ENCODE results near the gene UFSP1.

The UFSP1 gene

GRCh38 chr7:100886142-100886935 is 3.2 kb downstream of the UFSP1 start:
- H3K9me3 ChIP-seq (replicated peaks; ENCODE audit: low read length), result no peaks in the 10 kb centered on the region
- peaks cover 31% of the 10 kb centered on the region for H3K4me1 ChIP-seq (ENCODE audit: control insufficient read depth, insufficient read depth, low read length)
- H3K4me3 ChIP-seq (ENCODE audit: low read length), result no peak overlapping the region
- no peak overlapping the region for H3K9ac ChIP-seq (ENCODE audit: low read depth, low read length)
- H3K4me2 ChIP-seq (ENCODE audit: low read length), result no peak overlapping the region
- H3K36me3 ChIP-seq (ENCODE audit: insufficient read depth, low read length), result peaks cover 75% of the 10 kb centered on the region
- no peaks in the 10 kb centered on the region for H3K27me3 ChIP-seq (ENCODE audit: control insufficient read depth, insufficient read depth, low read length)

GRCh38 chr7:100885440-100886141 is 3.9 kb downstream of the UFSP1 start:
- no peaks in the 10 kb centered on the region for H3K9me3 ChIP-seq (replicated peaks; ENCODE audit: low read length)
- no peak overlapping the region for H3K9ac ChIP-seq (ENCODE audit: low read depth, low read length)
- no peaks in the 10 kb centered on the region for H3K27me3 ChIP-seq (ENCODE audit: control insufficient read depth, insufficient read depth, low read length)
- H3K4me1 ChIP-seq (ENCODE audit: control insufficient read depth, insufficient read depth, low read length), result peaks cover 28% of the 10 kb centered on the region
- H3K4me2 ChIP-seq (ENCODE audit: low read length), result no peak overlapping the region
- no peak overlapping the region for H3K4me3 ChIP-seq (ENCODE audit: low read length)
- peaks cover 80% of the 10 kb centered on the region for H3K36me3 ChIP-seq (ENCODE audit: insufficient read depth, low read length)

GRCh38 chr7:100884736-100885439 is 4.6 kb downstream of the UFSP1 start:
- H3K4me2 ChIP-seq (ENCODE audit: low read length), result no peak overlapping the region
- H3K9me3 ChIP-seq (replicated peaks; ENCODE audit: low read length), result no peaks in the 10 kb centered on the region
- peaks cover 22% of the 10 kb centered on the region for H3K4me1 ChIP-seq (ENCODE audit: control insufficient read depth, insufficient read depth, low read length)
- H3K4me3 ChIP-seq (ENCODE audit: low read length), result no peak overlapping the region
- no peak overlapping the region for H3K9ac ChIP-seq (ENCODE audit: low read depth, low read length)
- no peaks in the 10 kb centered on the region for H3K27me3 ChIP-seq (ENCODE audit: control insufficient read depth, insufficient read depth, low read length)
- H3K36me3 ChIP-seq (ENCODE audit: insufficient read depth, low read length), result peaks cover 85% of the 10 kb centered on the region

GRCh38 chr7:100882785-100883526 is 6.6 kb downstream of the UFSP1 start:
- Histone ChIP-seq H3K9ac (ENCODE audit: low read depth, low read length) (no peak overlapping the region), H3K4me2 (ENCODE audit: low read length) (no peak overlapping the region), H3K4me1 (ENCODE audit: control insufficient read depth, insufficient read depth, low read length) (peaks cover 13% of the 10 kb centered on the region), H3K27me3 (ENCODE audit: control insufficient read depth, insufficient read depth, low read length) (no peaks in the 10 kb centered on the region), H3K4me3 (ENCODE audit: low read length) (no peak overlapping the region), H3K9me3 (replicated peaks; ENCODE audit: low read length) (no peaks in the 10 kb centered on the region), H3K36me3 (ENCODE audit: insufficient read depth, low read length) (peaks cover 93% of the 10 kb centered on the region)

GRCh38 chr7:100882201-100882600 is 7.3 kb downstream of the UFSP1 start:
- Histone ChIP-seq H3K36me3 (ENCODE audit: insufficient read depth, low read length) (peaks cover 93% of the 10 kb centered on the region), H3K4me2 (ENCODE audit: low read length) (no peak overlapping the region), H3K4me1 (ENCODE audit: control insufficient read depth, insufficient read depth, low read length) (peaks cover 14% of the 10 kb centered on the region), H3K9ac (ENCODE audit: low read depth, low read length) (no peak overlapping the region), H3K4me3 (ENCODE audit: low read length) (no peak overlapping the region), H3K27me3 (ENCODE audit: control insufficient read depth, insufficient read depth, low read length) (no peaks in the 10 kb centered on the region), H3K9me3 (replicated peaks; ENCODE audit: low read length) (no peaks in the 10 kb centered on the region)

GRCh38 chr7:100881136-100881535 is 8.4 kb downstream of the UFSP1 start:
- peaks cover 23% of the 10 kb centered on the region for H3K4me1 ChIP-seq (ENCODE audit: control insufficient read depth, insufficient read depth, low read length)
- H3K4me2 ChIP-seq (ENCODE audit: low read length), result no peak overlapping the region
- H3K27me3 ChIP-seq (ENCODE audit: control insufficient read depth, insufficient read depth, low read length), result no peaks in the 10 kb centered on the region
- no peaks in the 10 kb centered on the region for H3K9me3 ChIP-seq (replicated peaks; ENCODE audit: low read length)
- H3K36me3 ChIP-seq (ENCODE audit: insufficient read depth, low read length), result peaks cover 91% of the 10 kb centered on the region
- no peak overlapping the region for H3K9ac ChIP-seq (ENCODE audit: low read depth, low read length)
- H3K4me3 ChIP-seq (ENCODE audit: low read length), result no peak overlapping the region

- H3K27me3 ChIP-seq (ENCODE audit: control insufficient read depth, insufficient read depth, low read length), result no peaks in the 10 kb centered on the region
- H3K4me1 ChIP-seq (ENCODE audit: control insufficient read depth, insufficient read depth, low read length), result peaks cover 23% of the 10 kb centered on the region
- no peak overlapping the region for H3K4me3 ChIP-seq (ENCODE audit: low read length)
- H3K4me2 ChIP-seq (ENCODE audit: low read length), result no peak overlapping the region
- peaks cover 87% of the 10 kb centered on the region for H3K36me3 ChIP-seq (ENCODE audit: insufficient read depth, low read length)
- H3K9me3 ChIP-seq (replicated peaks; ENCODE audit: low read length), result no peaks in the 10 kb centered on the region
- no peak overlapping the region for H3K9ac ChIP-seq (ENCODE audit: low read depth, low read length)
Observed at GRCh38 chr7:100880645-100881044, 8.9 kb downstream of the UFSP1 start.

GRCh38 chr7:100879685-100880261 is 9.7 kb downstream of the UFSP1 start:
- Histone ChIP-seq H3K4me1 (ENCODE audit: control insufficient read depth, insufficient read depth, low read length) (peaks cover 23% of the 10 kb centered on the region), H3K27me3 (ENCODE audit: control insufficient read depth, insufficient read depth, low read length) (no peaks in the 10 kb centered on the region), H3K9me3 (replicated peaks; ENCODE audit: low read length) (no peaks in the 10 kb centered on the region), H3K4me2 (ENCODE audit: low read length) (no peak overlapping the region), H3K4me3 (ENCODE audit: low read length) (no peak overlapping the region), H3K36me3 (ENCODE audit: insufficient read depth, low read length) (peaks cover 78% of the 10 kb centered on the region), H3K9ac (ENCODE audit: low read depth, low read length) (no peak overlapping the region)

- no peak overlapping the region for H3K4me3 ChIP-seq (ENCODE audit: low read length)
- peak overlapping the region; percentile 18 for H3K9ac ChIP-seq (ENCODE audit: low read depth, low read length)
- no peak overlapping the region for H3K4me2 ChIP-seq (ENCODE audit: low read length)
- H3K27me3 ChIP-seq (ENCODE audit: control insufficient read depth, insufficient read depth, low read length), result no peaks in the 10 kb centered on the region
- H3K9me3 ChIP-seq (replicated peaks; ENCODE audit: low read length), result no peaks in the 10 kb centered on the region
- H3K4me1 ChIP-seq (ENCODE audit: control insufficient read depth, insufficient read depth, low read length), result peaks cover 33% of the 10 kb centered on the region
- H3K36me3 ChIP-seq (ENCODE audit: insufficient read depth, low read length), result peaks cover 76% of the 10 kb centered on the region
Observed at GRCh38 chr7:100878685-100879084, 10.8 kb downstream of the UFSP1 start.

GRCh38 chr7:100878013-100878412 is 11.5 kb downstream of the UFSP1 start:
- H3K4me1 ChIP-seq (ENCODE audit: control insufficient read depth, insufficient read depth, low read length), result peaks cover 34% of the 10 kb centered on the region
- H3K36me3 ChIP-seq (ENCODE audit: insufficient read depth, low read length), result peaks cover 71% of the 10 kb centered on the region
- H3K4me2 ChIP-seq (ENCODE audit: low read length), result peak overlapping the region; percentile 91
- peak overlapping the region; percentile 18 for H3K9ac ChIP-seq (ENCODE audit: low read depth, low read length)
- H3K27me3 ChIP-seq (ENCODE audit: control insufficient read depth, insufficient read depth, low read length), result no peaks in the 10 kb centered on the region
- peak overlapping the region; percentile 13 for H3K4me3 ChIP-seq (ENCODE audit: low read length)
- no peaks in the 10 kb centered on the region for H3K9me3 ChIP-seq (replicated peaks; ENCODE audit: low read length)

GRCh38 chr7:100875356-100875751 is 14.2 kb downstream of the UFSP1 start:
- Histone ChIP-seq H3K9ac (ENCODE audit: low read depth, low read length) (peak overlapping the region; percentile 90), H3K4me3 (ENCODE audit: low read length) (peak overlapping the region; percentile 92), H3K4me1 (ENCODE audit: control insufficient read depth, insufficient read depth, low read length) (peaks cover 40% of the 10 kb centered on the region), H3K36me3 (ENCODE audit: insufficient read depth, low read length) (peaks cover 67% of the 10 kb centered on the region), H3K27me3 (ENCODE audit: control insufficient read depth, insufficient read depth, low read length) (no peaks in the 10 kb centered on the region), H3K4me2 (ENCODE audit: low read length) (peak overlapping the region; percentile 91), H3K9me3 (replicated peaks; ENCODE audit: low read length) (no peaks in the 10 kb centered on the region)

All from skeletal muscle satellite cell (primary cell).